ENCODE data around the gene BICDL2. TPM values are rescaled to one million over a fixed set of nuclear protein-coding genes. Genes with fewer than 3 reads are reported as not detected.

Gene BICDL2
- total and polyA plus RNA-seq, 2 of the 4 experiments (the other 2 are of a cell fraction) = 0.17 to 0.18 TPM

DNA sequence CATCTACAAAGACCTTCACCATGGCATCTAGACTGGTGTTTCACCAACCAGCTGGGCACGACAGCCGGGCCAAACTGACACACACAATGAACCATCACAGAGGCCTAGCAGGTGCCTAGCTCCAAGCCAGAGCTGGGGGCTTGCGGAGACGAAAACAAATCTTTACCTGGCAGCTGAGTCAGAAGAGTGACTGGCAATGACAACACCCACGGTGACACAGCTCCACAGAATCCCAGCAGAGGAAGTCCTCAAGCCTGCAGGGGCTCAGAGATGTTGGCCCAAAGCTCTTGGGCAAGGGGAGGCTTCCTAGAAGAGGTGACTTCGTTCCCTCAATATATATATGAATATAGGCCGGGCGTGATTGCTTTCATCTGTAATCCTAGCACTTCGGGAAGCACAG, 14.8 kb upstream of the BICDL2 start:
- in situ Hi-C loops (cut with MboI; ENCODE audit: low sequenced_read_pairs) = no loop called here
- Histone ChIP-seq H2AFZ (replicated peaks; ENCODE audit: low read length, poor library complexity) (no peak overlapping the region), H3K4me3 (ENCODE audit: insufficient read depth, low read depth, low read length) (no peak overlapping the region), H3K23ac (ENCODE audit: low read depth, low read length) (no peak overlapping the region), H4K20me1 (ENCODE audit: insufficient read depth, low read length) (no peaks in the 10 kb centered on the region), H3K4me2 (ENCODE audit: low read depth, low read length) (no peak overlapping the region), H3K18ac (ENCODE audit: low read depth, low read length) (no peak overlapping the region), H2BK15ac (ENCODE audit: low read depth, low read length) (no peak overlapping the region), H3K27ac (ENCODE audit: insufficient read depth, low read length) (no peak overlapping the region), H3K14ac (replicated peaks; ENCODE audit: low read depth, low read length) (no peak overlapping the region), H3K9me1 (ENCODE audit: insufficient read depth, low read length) (peaks cover 3% of the 10 kb centered on the region; the same call in 1 of the 2 replicates), H3K56ac (ENCODE audit: extremely low read depth, insufficient read depth, low read length) (no peak overlapping the region), H2BK20ac (ENCODE audit: low read depth, low read length) (no peak overlapping the region), H2BK5ac (ENCODE audit: low read depth, low read length, poor library complexity, severe bottlenecking) (no peak overlapping the region), H3K4ac (ENCODE audit: low read depth, low read length) (no peak overlapping the region), H2BK120ac (ENCODE audit: low read depth, low read length) (no peak overlapping the region), H2AK5ac (ENCODE audit: low read depth, low read length) (no peak overlapping the region), H3K4me1 (ENCODE audit: control insufficient read depth, insufficient read depth, low read length) (no peaks in the 10 kb centered on the region; the same call in 1 of the 2 replicates), H3K27me3 (ENCODE audit: control insufficient read depth, insufficient read depth, low read length) (peaks cover 39% of the 10 kb centered on the region), H4K8ac (ENCODE audit: low read depth in 2 of 2, low read length in 2 of 2) (no peak overlapping the region), H4K91ac (ENCODE audit: insufficient read depth, low read depth, low read length) (no peak overlapping the region), H3K9me3 (ENCODE audit: control insufficient read depth, insufficient read depth, low read length) (no peaks in the 10 kb centered on the region), H3K79me1 (ENCODE audit: low read depth in 1 of 2, low read length in 2 of 2) (no peaks in the 10 kb centered on the region), H3K36me3 (ENCODE audit: control insufficient read depth, insufficient read depth, low read length) (no peaks in the 10 kb centered on the region), H3K9ac (ENCODE audit: low read depth, low read length) (no peak overlapping the region), H4K5ac (ENCODE audit: low read depth, low read length) (no peak overlapping the region), H2AK9ac (replicated peaks; ENCODE audit: low read depth, low read length, poor library complexity) (no peak overlapping the region)
- ATAC-seq (ENCODE audit: low read depth) (no peak), DNase-seq (no peak)
- BruUV-seq (replicated peaks) = no TSS peak
- TF ChIP-seq NFE2L2 (IDR thresholded peaks at IDR 0.05; ENCODE audit: low read depth, low read length) (no peak), RFX5 (IDR thresholded peaks at IDR 0.05; ENCODE audit: low read depth, low read length) (no peak), CEBPB (IDR thresholded peaks at IDR 0.05; ENCODE audit: low read depth, low read length) (no peak), SMC3 (IDR thresholded peaks at IDR 0.05; ENCODE audit: low read depth, low read length) (no peak), MXI1 (IDR thresholded peaks at IDR 0.05; ENCODE audit: borderline replicate concordance, low read depth, low read length) (no peak), FOS (IDR thresholded peaks at IDR 0.05; ENCODE audit: low read depth, low read length) (no peak), BHLHE40 (IDR thresholded peaks at IDR 0.05; ENCODE audit: low read depth, low read length) (no peak), MAFK (IDR thresholded peaks at IDR 0.05; ENCODE audit: low read depth, low read length) (no peak), POLR2A (IDR thresholded peaks at IDR 0.05; ENCODE audit: low read depth, low read length) (no peak), CHD1 (IDR thresholded peaks at IDR 0.05; ENCODE audit: low read depth, low read length) (no peak), RCOR1 (IDR thresholded peaks at IDR 0.05; ENCODE audit: insufficient replicate concordance, low read length) (no peak)
- TF ChIP-seq, protein P1, sequence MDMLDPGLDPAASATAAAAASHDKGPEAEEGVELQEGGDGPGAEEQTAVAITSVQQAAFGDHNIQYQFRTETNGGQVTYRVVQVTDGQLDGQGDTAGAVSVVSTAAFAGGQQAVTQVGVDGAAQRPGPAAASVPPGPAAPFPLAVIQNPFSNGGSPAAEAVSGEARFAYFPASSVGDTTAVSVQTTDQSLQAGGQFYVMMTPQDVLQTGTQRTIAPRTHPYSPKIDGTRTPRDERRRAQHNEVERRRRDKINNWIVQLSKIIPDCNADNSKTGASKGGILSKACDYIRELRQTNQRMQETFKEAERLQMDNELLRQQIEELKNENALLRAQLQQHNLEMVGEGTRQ (IDR thresholded peaks at IDR 0.05; ENCODE audit: low read depth, low read length) = no peak
- TF ChIP-seq, protein P2, sequence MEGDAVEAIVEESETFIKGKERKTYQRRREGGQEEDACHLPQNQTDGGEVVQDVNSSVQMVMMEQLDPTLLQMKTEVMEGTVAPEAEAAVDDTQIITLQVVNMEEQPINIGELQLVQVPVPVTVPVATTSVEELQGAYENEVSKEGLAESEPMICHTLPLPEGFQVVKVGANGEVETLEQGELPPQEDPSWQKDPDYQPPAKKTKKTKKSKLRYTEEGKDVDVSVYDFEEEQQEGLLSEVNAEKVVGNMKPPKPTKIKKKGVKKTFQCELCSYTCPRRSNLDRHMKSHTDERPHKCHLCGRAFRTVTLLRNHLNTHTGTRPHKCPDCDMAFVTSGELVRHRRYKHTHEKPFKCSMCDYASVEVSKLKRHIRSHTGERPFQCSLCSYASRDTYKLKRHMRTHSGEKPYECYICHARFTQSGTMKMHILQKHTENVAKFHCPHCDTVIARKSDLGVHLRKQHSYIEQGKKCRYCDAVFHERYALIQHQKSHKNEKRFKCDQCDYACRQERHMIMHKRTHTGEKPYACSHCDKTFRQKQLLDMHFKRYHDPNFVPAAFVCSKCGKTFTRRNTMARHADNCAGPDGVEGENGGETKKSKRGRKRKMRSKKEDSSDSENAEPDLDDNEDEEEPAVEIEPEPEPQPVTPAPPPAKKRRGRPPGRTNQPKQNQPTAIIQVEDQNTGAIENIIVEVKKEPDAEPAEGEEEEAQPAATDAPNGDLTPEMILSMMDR (conservative IDR thresholded peaks at IDR 0.05; ENCODE audit: low read depth, low read length) = no peak
- TF ChIP-seq, protein P3, sequence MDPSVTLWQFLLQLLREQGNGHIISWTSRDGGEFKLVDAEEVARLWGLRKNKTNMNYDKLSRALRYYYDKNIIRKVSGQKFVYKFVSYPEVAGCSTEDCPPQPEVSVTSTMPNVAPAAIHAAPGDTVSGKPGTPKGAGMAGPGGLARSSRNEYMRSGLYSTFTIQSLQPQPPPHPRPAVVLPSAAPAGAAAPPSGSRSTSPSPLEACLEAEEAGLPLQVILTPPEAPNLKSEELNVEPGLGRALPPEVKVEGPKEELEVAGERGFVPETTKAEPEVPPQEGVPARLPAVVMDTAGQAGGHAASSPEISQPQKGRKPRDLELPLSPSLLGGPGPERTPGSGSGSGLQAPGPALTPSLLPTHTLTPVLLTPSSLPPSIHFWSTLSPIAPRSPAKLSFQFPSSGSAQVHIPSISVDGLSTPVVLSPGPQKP (IDR thresholded peaks at IDR 0.05; ENCODE audit: borderline replicate concordance, low read depth, low read length) = no peak
- 59% methylated on average over 2 of the region's 9 CpGs; no CpG with 5 or more reads in 1 of the 2 experiments for WGBS, 2 experiments (ENCODE audit: extremely low coverage in 2 of 2, insufficient read length in 1 of 2)
- intact Hi-C loops (cut with micrococcal nuclease) = no loop called here
- dilution Hi-C loops (cut with HindIII; ENCODE audit: low sequenced_read_pairs, unreplicated experiment) = no loop called here
- ChIA-PET POLR2A (ENCODE audit: unreplicated experiment) (no interaction called here), CTCF (no interaction called here)

All from IMR-90 (cell line).